ENCODE measurements around the gene ME3. TPM values are rescaled to one million over a fixed set of nuclear protein-coding genes. Genes with fewer than 3 reads are reported as not detected.
A peak's percentile ranks its signal among the peaks of the same experiment; 100 is the strongest.

Gene ME3
- total RNA-seq, 1 experiment from 2014 or later = 5.7 TPM

DNA sequence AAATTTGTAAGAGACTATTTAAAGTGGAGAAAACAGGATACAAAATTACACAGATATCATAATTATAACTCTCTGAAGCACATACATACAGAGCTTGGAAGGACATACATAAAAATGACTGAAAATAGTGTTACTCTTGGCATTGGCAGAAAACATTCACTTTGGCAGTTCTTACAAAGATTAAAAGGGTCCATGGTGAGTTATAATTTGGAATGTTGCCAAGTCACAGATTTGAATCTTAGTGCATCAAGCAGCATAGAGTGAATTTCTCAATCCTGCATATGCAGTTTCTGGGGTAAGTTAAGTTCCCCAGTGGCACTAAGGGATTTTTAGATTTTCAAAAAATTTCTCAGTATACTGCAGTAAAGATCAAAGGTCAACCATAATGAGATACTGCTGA lies 181.8 kb downstream of the ME3 start:
- no peak for DNase-seq (ENCODE audit: low read depth)

DNA sequence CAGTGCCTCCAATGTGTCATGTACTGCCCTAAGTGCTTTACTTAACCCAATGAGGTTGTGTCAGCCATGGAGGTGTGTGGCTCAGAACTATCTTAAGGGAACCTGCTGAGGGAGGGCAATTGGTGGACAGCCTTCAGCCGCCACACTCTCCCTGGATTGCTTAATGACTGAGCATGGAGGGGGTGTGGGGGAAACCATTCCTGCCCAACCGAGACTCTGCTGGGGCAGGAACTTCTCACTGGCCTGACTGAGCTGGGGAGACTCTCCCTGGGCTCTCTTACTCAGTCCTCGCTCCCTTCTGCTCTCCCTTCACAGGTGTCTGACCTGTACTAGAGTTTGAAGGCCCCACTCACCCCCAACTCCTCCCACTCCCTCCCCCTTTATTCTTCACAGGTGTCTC lies 183.0 kb downstream of the ME3 start:
- no peak for DNase-seq (ENCODE audit: low read depth)

DNA sequence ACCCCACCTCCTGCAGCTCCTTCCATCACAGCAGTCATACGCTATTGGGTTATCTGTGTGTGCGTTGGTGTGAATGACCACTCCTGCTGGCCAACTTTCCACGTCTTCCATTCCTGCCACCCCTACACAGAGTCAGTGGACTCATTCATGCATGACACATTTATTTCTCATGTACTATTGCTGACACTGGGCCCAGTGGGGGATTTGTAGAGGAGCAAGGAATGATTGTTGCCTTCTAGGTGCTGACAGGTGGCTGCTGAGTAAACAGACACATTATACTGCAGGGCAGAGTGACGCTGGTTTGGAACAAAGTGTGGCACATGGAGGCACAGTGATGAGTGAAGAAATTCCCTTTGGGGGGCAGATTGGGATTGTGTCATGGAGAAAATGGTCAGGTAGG lies 183.9 kb downstream of the ME3 start:
- DNase-seq (ENCODE audit: low read depth) = no peak

DNA sequence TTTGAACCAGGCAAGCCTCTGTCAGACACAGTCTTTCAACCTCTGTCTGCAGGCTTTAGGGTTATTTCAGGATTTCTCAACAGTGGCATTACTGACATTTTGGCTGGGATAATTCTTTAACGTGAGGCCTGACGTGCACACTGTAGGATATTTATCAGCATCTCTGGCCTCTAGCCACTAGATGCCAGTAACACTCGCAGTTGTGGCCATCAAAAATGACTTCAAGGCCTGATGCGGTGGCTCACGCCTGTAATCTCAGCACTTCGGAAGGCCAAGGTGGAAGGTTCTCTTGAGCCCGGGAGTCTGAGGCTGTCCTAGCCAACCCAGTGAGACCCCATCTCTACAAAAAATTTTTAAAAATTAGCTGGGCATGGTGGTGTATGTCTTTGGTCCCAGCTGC lies 184.7 kb downstream of the ME3 start:
- no peak for DNase-seq (ENCODE audit: low read depth)

DNA sequence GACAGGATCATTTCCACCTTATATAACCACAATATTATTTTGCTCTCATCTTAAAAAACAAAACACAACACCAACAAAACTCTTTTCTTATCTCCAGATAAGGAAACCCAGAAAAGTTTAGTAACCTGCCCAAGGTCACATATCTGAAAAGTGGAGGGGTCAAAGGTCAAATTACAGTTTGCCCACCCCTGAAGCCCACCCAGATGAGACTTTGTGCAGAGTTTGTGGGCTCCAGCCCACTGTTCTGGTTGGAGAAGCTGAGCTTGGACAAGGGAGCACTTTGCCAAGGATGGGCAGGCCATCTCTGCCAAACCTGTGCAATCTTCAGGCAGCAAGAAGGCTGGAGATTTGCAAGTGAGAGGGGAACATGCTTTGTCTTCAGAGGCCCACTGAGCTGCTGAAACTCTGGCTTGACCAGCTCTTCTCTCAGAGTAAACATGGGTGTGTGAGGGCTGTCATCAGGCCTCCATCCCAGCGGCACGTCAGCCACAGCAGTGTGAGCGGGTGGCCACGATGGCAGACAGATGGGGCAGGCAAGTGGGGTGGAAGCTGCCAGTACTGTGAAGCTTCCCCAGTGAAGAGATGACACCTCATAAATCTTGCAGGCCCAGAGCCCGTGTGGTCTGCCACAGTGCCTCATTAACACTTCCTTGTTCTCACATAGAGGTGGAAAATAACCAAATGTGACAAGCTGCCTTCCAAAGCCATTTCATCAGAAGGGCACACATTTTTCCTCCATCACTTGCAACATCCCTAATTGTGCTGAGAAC lies 186.0 kb downstream of the ME3 start:
- DNase-seq (ENCODE audit: low read depth) = no peak

DNA sequence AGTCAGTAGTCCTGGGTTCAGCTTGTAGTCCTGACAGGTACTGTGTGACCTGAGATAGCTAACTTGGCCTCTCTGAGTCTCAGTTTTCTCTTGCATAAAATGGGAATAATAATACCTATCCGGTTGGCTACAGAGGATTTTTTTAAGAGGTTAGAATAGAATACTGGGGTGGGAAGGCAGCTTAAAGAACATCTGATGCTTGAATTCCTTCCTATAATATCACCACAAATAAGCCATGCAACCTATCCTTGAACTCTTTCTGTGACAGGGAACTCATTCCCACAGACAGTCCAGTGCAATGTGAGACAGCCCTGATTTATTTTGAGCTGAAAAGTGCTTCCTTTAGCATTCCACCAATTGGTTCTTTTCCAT lies 187.6 kb downstream of the ME3 start:
- no peak for DNase-seq (ENCODE audit: low read depth)

DNA sequence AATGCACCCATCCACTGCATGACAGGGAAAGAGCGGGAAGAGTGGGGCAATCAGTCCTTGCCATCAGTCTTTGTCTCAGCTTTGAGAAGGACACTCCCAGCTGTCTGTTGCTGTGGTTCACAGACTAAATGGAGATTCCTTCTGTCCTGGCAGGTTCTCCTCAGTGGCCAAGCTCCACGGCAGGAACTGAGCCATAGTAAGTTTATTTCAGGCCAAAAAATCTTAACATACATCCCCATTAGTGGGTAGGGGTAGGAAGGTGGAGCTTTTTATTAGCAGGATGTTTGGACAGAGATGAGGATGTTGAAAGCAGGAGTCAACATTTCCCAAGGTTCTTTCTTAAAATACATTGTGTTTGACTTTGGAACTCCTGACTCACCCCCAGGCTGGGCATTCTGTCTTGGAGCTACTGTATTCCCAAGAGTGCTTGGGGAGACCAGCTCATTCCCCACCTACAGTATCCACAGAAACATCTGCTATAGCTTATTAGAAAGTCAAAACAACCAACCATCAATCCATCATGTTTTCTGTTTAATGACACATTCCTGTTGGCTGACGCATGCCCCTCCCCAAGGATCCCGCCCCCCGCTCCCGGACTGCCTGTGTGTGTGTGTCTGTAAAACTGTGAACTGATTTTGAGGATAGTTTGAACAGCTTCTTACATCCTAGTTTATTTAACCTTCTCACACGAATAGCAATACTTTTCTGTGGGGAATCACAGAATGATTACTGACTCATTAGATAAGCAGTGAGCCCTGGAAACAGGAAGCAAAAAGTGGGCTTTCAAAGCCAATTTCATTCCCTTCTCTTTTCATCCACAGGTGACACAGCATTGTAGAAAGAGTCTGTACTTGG lies 188.2 kb downstream of the ME3 start:
- peak; percentile 99 for DNase-seq (ENCODE audit: low read depth)

DNA sequence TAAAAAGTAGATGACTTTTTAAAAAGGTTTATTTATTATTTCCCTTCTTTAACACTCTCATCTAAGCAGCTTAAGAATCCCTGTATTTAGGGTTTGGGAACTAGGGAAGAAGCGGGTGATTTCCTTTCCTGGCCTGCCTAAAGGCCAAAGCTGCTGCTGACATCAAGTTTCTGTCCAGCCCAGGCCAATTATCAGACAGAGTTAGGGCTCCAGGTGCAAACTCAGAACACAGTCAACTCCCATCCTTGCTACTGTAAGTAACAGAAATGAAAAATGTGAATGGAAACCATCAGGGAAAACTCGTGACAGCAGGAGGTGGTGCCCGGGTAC lies 188.8 kb downstream of the ME3 start:
- no peak for DNase-seq (ENCODE audit: low read depth)

DNA sequence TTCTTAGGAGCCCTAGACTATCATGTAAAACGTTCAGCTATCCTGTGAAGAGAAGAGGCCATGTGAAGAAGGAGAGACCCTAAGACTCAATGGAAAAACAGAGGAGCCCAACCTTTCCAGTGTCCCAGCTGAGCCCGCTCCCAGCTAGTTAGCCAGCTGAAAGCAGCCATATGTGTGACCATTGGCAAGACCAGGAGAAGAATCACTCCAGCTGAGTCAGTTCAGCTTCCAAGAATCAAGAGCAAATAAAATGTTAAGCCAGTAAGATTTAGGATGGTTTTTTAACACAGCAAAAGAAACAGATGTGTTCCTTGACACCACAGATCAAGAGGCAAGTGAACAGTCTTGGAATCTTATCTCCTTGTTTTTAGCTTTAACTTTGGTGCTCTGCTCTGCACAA lies 189.7 kb downstream of the ME3 start:
- DNase-seq (ENCODE audit: low read depth) = no peak

DNA sequence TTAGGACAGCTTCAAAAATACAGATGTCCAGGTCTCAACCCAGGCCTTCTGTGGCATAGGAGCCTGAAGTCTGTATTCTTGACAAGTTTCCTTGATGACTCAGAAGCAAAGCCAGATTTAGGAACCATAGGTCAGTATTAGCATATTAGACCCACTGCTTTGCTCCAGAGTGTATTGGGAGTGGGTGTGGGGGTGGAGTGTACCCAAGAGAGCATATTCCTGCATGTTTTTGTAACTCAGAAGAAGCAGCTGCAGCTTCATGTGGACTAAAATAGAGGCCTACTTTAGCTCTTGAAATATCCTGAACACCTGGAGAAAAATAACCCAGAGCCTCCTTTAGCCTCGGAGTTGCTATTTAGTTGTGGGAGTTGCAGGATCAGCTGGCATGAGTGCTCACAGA lies 191.0 kb downstream of the ME3 start:
- DNase-seq (ENCODE audit: low read depth) = no peak

DNA sequence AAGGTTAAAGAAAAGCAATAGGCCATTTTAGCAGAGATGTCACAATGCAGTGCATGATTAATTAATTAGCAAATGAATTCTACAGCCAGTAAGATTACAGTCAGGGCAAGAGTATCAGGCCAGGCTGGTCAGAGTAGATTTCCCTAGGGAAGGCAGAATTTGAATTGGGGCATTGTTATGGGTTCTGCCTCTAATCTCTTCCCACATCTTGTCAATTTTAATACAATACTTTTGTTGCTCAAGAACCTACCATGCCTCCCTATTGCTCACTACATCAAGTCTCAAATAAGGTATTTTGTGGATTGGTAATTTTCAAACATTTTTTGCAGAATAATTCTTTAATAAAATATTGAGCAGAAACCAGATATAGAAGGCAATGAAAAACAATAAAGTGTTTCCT lies 194.1 kb downstream of the ME3 start:
- no peak for DNase-seq (ENCODE audit: low read depth)

DNA sequence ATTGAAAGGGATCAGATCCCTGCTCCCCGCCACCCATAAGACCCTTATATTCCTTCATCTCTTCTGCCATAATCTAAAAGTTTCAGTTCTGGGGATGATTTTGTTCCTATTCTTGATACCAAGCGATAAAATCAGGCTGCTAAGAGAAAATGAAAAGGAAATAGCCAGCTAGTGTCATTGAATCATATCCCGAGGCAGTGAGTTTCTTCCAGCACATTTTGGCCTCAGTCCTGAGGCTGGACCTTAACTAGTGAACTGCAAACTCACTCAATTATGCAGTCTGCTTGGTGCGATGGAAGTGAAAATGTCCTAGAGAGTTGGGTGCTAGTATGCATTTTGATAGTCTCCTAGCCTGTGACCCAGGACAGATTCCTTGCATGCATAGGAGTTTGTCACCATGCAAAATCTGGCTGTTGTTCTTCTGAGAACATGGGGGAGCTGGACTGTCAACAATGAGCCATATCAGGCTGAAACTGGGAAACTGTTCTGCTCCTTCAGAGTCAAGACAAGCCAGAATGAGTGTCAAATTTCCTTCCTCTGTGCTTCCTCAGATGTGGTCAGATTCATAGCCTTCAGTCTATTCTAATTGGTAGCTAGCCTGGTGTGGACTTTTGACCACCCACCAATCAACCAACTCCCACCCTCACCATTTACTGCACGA lies 194.8 kb downstream of the ME3 start:
- DNase-seq (ENCODE audit: low read depth) = peak; percentile 88

DNA sequence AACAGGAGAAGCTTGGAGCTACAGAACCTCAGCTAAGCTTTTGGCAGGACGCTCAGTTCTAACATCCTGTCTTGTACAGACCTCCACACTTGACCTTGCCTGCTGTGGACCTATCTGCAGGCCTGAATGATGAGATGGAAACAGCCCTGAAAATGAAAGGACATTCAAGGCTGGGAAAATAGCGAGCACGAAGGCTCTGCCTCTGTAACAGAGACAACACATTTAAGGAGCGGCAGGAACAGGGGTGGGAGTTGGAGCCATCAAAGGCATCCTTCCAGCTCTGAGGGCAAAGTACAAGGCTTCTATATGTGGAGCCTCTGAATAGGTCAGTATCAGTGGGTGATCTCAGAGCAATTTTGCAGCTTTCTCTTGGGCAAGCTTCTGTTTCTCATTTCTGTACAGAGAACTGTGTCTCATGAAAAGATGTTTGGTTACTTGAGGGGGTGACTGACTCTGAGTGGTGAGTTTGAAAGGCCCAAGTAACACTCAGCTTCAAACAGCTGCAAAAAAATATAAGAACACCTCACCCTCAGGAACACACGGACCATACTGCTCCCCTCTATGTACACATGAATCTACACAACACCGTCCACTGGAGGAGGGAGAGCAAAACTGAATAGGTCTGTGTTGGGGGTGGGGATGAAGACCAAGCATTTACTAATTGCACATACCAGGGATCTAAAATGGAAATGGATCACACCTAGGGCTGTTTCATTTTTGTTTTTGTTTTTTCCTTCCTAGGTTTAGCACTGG lies 196.1 kb downstream of the ME3 start:
- no peak for DNase-seq (ENCODE audit: low read depth)

DNA sequence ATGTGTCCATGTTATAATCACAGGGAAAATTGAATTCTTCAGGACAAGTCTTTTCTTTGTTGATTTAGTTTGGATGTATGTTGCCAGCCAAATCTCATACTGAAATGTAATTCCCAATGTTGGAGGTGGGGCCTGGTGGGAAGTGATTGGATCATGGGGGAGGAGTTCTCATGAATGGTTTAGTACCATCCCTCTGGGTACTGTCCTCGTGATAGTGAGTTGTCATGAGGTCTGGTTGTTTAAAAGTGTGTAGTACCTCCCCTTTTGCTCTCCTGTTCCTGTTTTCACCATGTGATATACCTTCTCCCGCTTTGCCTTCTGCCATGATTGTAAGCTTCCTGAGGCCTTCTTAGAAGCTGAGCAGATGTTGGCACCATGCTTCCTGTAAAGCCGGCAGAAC lies 197.4 kb downstream of the ME3 start:
- no peak for DNase-seq (ENCODE audit: low read depth)

DNA sequence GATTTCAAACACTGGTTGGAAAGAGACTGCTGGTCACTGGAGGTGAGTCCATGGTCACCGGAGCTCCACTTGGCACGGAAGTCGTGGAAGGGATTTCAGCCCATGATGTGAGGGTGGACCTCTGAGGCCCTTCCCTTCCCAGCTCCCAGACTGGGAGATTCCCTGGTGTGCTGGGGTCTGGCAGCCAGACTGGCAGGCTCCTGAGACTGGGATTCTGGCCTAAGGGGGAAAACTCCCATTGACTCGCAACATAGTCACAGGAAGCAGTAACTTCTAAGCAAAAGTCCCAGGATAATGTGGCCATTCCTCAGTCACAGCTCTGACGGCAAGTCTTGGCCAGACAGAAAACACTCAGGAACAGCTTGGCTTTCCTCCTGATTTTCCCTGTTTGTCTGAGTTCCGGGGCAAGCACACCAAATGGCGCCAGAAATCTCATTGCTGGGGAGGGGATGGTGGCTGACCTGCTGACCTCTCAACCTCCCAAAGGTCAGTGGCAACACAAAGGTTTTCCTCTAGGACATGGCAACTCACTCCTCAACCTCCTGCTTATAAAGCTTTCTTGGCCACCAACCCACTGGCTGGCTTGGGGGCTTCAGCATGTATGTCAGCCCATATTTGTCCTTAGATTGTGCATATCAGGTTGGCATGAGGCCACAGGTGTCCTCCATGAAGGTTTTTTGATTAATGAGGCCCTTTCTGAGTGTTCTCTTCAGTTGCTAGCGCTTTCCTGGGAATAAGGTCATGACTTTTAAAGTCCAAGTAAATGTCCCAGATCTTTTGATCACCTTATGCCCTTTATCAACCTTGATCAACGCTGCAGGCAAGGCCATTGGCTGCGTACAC lies 198.2 kb downstream of the ME3 start:
- peak; percentile 83 for DNase-seq (ENCODE audit: low read depth)

DNA sequence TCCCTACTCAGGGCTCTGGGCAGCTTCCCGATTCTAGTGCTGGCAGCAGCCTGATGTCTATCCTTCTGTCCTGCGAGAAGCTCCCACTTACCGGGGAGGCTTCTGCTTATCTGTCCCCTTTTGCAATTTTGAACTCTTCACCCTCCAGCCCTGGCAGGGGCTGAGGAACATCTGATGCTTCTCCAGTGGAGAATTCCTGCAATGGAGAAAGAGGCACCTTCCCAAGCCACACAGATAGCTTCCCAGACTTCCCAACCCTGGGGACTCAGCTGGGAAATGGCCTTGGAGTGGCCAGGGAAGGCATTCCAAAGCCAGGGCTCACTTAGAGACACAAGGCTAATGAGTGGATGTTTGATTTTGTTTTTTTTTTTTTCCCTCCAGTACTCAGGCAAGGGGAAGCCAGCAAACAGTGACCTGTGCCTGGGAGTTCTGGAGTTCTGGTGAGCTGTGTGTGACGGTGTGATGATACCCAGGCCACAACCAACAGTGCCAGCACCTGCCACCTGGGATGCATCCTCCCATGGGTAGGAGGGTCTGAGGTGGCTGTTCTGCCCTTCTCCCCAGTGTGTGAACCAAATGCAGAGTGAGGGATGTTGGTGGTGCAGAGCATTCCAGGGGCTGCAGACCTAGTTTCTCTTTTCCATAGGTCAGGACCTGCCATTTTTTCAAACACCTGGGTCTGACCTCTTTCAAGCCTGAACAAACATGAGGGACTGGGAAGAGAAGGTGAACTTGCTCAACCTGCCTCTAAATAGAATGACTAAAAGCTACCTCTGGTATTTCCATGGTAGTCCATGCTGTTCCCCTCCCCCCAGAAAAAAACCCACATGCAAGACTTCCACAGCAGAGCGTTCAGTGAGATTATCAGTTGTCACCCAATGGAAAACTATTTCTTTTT lies 202.7 kb downstream of the ME3 start:
- no peak for DNase-seq (ENCODE audit: low read depth)

DNA sequence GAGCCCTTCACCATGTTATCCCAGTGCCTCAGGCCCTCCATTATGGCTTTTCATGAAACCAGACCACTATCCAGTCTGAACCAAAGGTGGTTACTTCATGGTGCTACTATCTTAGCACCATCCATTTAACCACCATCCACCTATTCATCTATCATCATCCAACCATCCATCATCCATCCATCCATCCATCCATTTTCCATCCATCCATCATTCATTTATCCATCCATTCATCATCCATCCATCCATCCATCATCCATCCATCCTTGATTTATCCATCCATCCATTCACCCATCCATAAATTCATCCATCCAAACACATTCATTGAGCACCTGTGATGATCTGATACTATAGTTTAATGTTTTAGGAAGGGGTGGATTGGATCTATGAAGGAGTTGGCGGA lies 204.2 kb downstream of the ME3 start:
- no peak for DNase-seq (ENCODE audit: low read depth)

DNA sequence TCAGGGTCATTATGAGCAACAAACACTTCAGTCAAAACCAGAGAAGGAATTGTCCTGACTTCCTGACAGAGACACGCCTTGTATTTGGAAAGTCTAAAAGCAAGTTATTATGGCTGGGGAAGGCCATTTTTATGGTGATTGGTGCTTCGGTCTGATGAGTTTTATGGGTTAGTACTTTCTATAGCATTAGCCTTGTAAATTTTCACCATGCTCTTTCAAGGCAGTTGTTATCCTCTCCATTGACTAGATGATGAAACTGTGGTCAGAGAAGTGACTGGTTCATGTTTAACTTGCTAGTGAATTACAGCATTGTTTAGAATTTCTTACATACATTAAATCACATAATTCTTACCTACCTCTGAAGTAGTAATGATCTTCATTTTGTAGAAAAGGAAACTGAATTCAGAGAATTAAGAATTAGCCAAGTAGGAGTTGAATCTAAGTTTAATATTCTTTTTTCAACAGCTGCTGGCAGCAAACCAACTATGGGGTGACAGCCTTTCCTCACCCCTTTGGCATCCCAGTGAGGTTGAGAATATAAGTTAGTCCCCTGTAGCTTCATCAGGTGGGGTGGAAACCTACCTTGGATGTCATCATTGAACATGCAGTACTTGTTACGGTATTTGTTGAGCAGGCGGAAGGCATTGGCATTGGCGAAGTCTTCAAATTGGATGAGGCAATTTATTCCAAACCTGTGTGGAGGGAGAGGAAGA lies 207.8 kb downstream of the ME3 start:
- no peak for DNase-seq (ENCODE audit: low read depth)

DNA sequence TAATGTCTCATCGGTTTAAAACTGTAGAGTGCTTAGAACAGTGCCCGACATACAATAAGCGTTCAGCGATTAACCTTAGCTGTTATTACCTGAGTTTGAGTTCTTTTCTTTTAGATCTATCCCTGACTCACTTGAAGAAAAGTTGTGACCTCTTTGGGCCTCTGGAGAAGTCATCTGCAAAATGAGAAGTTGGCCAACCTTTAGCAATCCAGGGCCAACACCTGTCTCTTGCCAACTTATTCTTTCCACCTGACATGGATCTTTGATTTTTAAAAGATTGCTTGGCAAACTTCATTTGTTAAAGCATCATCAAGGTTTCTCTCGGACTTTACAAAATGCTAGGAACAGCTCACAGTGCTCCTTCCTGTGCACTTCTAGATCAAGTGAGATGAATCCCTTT lies 208.5 kb downstream of the ME3 start:
- DNase-seq (ENCODE audit: low read depth) = no peak

DNA sequence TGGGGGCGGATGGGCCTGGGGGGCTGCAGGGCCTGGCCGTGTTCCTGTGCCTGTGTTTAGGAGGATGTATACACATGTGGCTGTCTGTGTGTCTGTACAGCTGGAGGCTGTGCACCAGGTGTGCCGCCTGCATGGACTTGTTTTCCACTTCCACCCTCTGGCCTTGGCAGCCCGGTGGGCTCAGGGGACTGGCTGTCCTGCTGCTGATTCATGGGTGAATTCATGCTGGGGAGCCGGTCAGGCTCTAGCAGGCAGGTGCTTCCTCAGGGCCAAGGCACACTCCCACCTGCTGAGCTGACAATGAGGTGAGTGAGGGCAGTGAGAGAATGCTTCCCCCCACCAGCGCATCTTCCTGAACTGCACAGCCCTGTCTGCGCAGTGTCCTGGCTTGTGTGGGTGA lies 209.3 kb downstream of the ME3 start:
- DNase-seq (ENCODE audit: low read depth) = no peak

Data from M059J (cell line).